Mucosa of gallbladder (tissue), 1 donor: ENCODE results near the gene ATG4C. TPM values are rescaled to one million over a fixed set of nuclear protein-coding genes. Genes with fewer than 3 reads are reported as not detected.
"Not testable (repeated sequence)": the region's sequence is repeated elsewhere in the genome, so short reads cannot be mapped to it uniquely, and the experiment has no call there.

Source experiments
- DNase-seq: peaks from one replicate; pipeline ENCODE4 v3.0.0-alpha.2; 2020; ENCODE audit warnings: low spot score
- total RNA-seq: library from RNA; stranded (reverse); gene quantifications from one replicate; pipeline ENCODE4 v1.2.1, GENCODE V29; 2021
- donor health status: DM: no; HTN: no; CAD: no.

ATG4C gene
- total RNA-seq, 1 donor from 2014 or later = 12.9 TPM

- DNase-seq = no peak
These were observed 8.8 kb upstream of the ATG4C start for GRCh38 chr1:62774971-62775595.

GRCh38 chr1:62778208-62778607 lies 5.7 kb upstream of the ATG4C start:
- no peak for DNase-seq

GRCh38 chr1:62781841-62782543 lies 1.9 kb upstream of the ATG4C start:
- DNase-seq = no peak

- DNase-seq = not testable (repeated sequence)
These were observed 1.3 kb upstream of the ATG4C start for GRCh38 chr1:62782544-62783212.

- DNase-seq = no peak
These were observed 805 bp downstream of the ATG4C start for GRCh38 chr1:62784509-62785365.

GRCh38 chr1:62790716-62791115 lies 6.8 kb downstream of the ATG4C start:
- no peak for DNase-seq

- no peak for DNase-seq
These were observed 10.1 kb downstream of the ATG4C start for GRCh38 chr1:62794053-62794452.

GRCh38 chr1:62796221-62796620 lies 12.3 kb downstream of the ATG4C start:
- DNase-seq = no peak

- no peak for DNase-seq
These were observed 15.8 kb downstream of the ATG4C start for GRCh38 chr1:62799688-62800087.

- no peak for DNase-seq
These were observed 16.3 kb downstream of the ATG4C start for GRCh38 chr1:62800281-62800680.

GRCh38 chr1:62800825-62801306 lies 16.9 kb downstream of the ATG4C start:
- no peak for DNase-seq

GRCh38 chr1:62809788-62810187 lies 25.9 kb downstream of the ATG4C start:
- DNase-seq = no peak

GRCh38 chr1:62810420-62811274 lies 26.7 kb downstream of the ATG4C start:
- no peak for DNase-seq

GRCh38 chr1:62823556-62823955 lies 39.6 kb downstream of the ATG4C start:
- DNase-seq = no peak

GRCh38 chr1:62826901-62827300 lies 43.0 kb downstream of the ATG4C start:
- no peak for DNase-seq

GRCh38 chr1:62827786-62828185 lies 43.9 kb downstream of the ATG4C start:
- not testable (repeated sequence) for DNase-seq

GRCh38 chr1:62832276-62832675 lies 48.3 kb downstream of the ATG4C start:
- no peak for DNase-seq

- no peak for DNase-seq
These were observed 49.6 kb downstream of the ATG4C start for GRCh38 chr1:62833529-62833928.

GRCh38 chr1:62834400-62834961 lies 50.5 kb downstream of the ATG4C start:
- DNase-seq = no peak

GRCh38 chr1:62836856-62837540 lies 53.1 kb downstream of the ATG4C start:
- no peak for DNase-seq
